ENCODE results near the gene PCGF2. TPM values are rescaled to one million over a fixed set of nuclear protein-coding genes. Genes with fewer than 3 reads are reported as not detected.

PCGF2 gene
- total RNA-seq, 1 donor from 2014 or later = 56.1 TPM

GRCh38 chr17:38712593-38712992, 35.5 kb downstream of the PCGF2 start:
- H3K36me3 Mint-ChIP-seq (ENCODE audit: low read depth) = peaks cover 26% of the 10 kb centered on the region
- H3K4me3 Mint-ChIP-seq (ENCODE audit: unreplicated experiment) = no peak overlapping the region
- H3K27me3 Mint-ChIP-seq (ENCODE audit: low read depth) = no peaks in the 10 kb centered on the region
- no peak for DNase-seq (ENCODE audit: low spot score)
- H3K9me3 Mint-ChIP-seq (ENCODE audit: low read depth) = no peaks in the 10 kb centered on the region
- no peak for TF ChIP-seq CTCF (IDR thresholded peaks at IDR 0.05)
- H3K27ac Mint-ChIP-seq (ENCODE audit: unreplicated experiment) = no peak overlapping the region
- H3K4me1 Mint-ChIP-seq (ENCODE audit: low read depth) = peaks cover 2% of the 10 kb centered on the region

- TF ChIP-seq CTCF (IDR thresholded peaks at IDR 0.05) = no peak
- Mint-ChIP-seq H3K27me3 (ENCODE audit: low read depth) (no peaks in the 10 kb centered on the region), H3K4me3 (ENCODE audit: unreplicated experiment) (no peak overlapping the region), H3K36me3 (ENCODE audit: low read depth) (peaks cover 26% of the 10 kb centered on the region), H3K9me3 (ENCODE audit: low read depth) (no peaks in the 10 kb centered on the region), H3K27ac (ENCODE audit: unreplicated experiment) (no peak overlapping the region), H3K4me1 (ENCODE audit: low read depth) (peaks cover 7% of the 10 kb centered on the region)
- DNase-seq (ENCODE audit: low spot score) = no peak
These were observed 36.2 kb downstream of the PCGF2 start for GRCh38 chr17:38711792-38712571.

- H3K4me3 Mint-ChIP-seq (ENCODE audit: unreplicated experiment) = no peak overlapping the region
- H3K4me1 Mint-ChIP-seq (ENCODE audit: low read depth) = peaks cover 17% of the 10 kb centered on the region
- H3K9me3 Mint-ChIP-seq (ENCODE audit: low read depth) = no peaks in the 10 kb centered on the region
- H3K27me3 Mint-ChIP-seq (ENCODE audit: low read depth) = no peaks in the 10 kb centered on the region
- no peak for TF ChIP-seq CTCF (IDR thresholded peaks at IDR 0.05)
- no peak for DNase-seq (ENCODE audit: low spot score)
- no peak overlapping the region for H3K27ac Mint-ChIP-seq (ENCODE audit: unreplicated experiment)
- H3K36me3 Mint-ChIP-seq (ENCODE audit: low read depth) = peaks cover 23% of the 10 kb centered on the region
These were observed 37.2 kb downstream of the PCGF2 start for GRCh38 chr17:38710985-38711384.

- H3K4me1 Mint-ChIP-seq (ENCODE audit: low read depth) = peaks cover 19% of the 10 kb centered on the region
- no peak overlapping the region for H3K27ac Mint-ChIP-seq (ENCODE audit: unreplicated experiment)
- no peaks in the 10 kb centered on the region for H3K27me3 Mint-ChIP-seq (ENCODE audit: low read depth)
- no peak overlapping the region for H3K4me3 Mint-ChIP-seq (ENCODE audit: unreplicated experiment)
- no peak for TF ChIP-seq CTCF (IDR thresholded peaks at IDR 0.05)
- no peaks in the 10 kb centered on the region for H3K9me3 Mint-ChIP-seq (ENCODE audit: low read depth)
- H3K36me3 Mint-ChIP-seq (ENCODE audit: low read depth) = peaks cover 21% of the 10 kb centered on the region
- no peak for DNase-seq (ENCODE audit: low spot score)
These were observed 37.6 kb downstream of the PCGF2 start for GRCh38 chr17:38710604-38710962.

GRCh38 chr17:38709864-38710603, 38.1 kb downstream of the PCGF2 start:
- Mint-ChIP-seq H3K27me3 (ENCODE audit: low read depth) (no peaks in the 10 kb centered on the region), H3K9me3 (ENCODE audit: low read depth) (no peaks in the 10 kb centered on the region), H3K4me3 (ENCODE audit: unreplicated experiment) (no peak overlapping the region), H3K36me3 (ENCODE audit: low read depth) (peaks cover 21% of the 10 kb centered on the region), H3K27ac (ENCODE audit: unreplicated experiment) (no peak overlapping the region), H3K4me1 (ENCODE audit: low read depth) (peaks cover 19% of the 10 kb centered on the region)
- no peak for TF ChIP-seq CTCF (IDR thresholded peaks at IDR 0.05)
- DNase-seq (ENCODE audit: low spot score) = no peak

All from chondrocyte (in vitro differentiated cells).